Erythroblast (primary cell): ENCODE results near the gene RNPEPL1.

ENCODE experiments used
- GATA1 ChIP-seq: IDR thresholded peaks from 2 replicates; pipeline ENCODE4 v1.6.1; 2011; ENCODE audit warnings: low read depth, mild to moderate bottlenecking, control low read depth, low read length, moderate library complexity
- POLR2A ChIP-seq: IDR thresholded peaks from 2 replicates; pipeline ENCODE4 v1.6.1; 2011; ENCODE audit warnings: mild to moderate bottlenecking, low read length

DNA sequence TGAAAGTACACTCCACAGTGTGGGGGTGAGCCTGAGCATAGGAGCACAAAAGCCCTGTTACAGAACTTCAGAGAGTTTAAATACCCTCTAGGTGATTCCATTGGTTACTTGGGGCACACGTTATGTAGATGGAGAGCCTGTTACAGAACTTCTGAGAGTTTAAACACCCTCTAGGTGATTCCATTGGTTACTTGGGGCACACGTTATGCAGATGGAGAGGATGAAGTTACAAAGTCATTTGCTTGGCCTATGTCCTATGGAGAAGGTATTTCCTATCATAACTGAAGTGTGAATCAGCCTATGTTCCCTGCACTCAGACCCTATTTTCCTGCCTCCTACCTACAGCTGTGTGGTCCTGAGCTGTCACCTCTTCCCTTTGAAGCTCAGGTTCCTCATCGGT is 14.5 kb downstream of the RNPEPL1 start:
- TF ChIP-seq POLR2A (no peak), GATA1 (no peak)
